ENCODE results near the gene TBC1D19. TPM values are rescaled to one million over a fixed set of nuclear protein-coding genes. Genes with fewer than 3 reads are reported as not detected.
A peak's percentile ranks its signal among the peaks of the same experiment; 100 is the strongest.

Gene TBC1D19
- total and polyA plus RNA-seq, 2 of the 4 experiments (the other 2 are of a cell fraction): 9.9 to 17.6 TPM

DNA sequence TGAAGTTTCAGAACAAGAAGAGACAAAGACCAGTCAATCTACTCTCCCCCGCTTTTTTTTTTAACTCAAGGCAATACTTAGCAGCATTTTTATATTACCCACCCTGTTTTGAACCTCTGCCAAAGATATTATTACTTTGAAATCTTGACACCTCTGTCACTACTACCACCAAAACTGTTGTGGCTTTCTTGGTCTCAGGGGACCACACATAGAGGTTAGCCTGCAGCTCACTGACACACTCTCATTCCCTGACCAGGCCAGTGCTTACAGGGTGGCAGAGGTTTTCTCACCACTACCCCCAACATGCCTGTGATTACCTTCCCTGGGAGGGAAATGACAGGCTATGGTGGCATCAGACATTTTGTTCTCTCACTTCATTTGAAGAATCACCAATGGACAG is 139.3 kb downstream of the TBC1D19 start:
- no peaks in the 10 kb centered on the region for H3K27me3 ChIP-seq (ENCODE audit: control insufficient read depth, insufficient read depth, low read length)
- intact Hi-C loops (cut with micrococcal nuclease): loop anchor here (5.0 to 10.0 kb wide), 3 partner anchors 311 to 736 kb away; no protein-coding TSS in a partner anchor
- H3K18ac ChIP-seq (ENCODE audit: low read depth, low read length): no peak overlapping the region
- H3K4me3 ChIP-seq (ENCODE audit: insufficient read depth, low read depth, low read length): no peak overlapping the region
- H3K9ac ChIP-seq (ENCODE audit: low read depth, low read length): no peak overlapping the region
- H3K14ac ChIP-seq (replicated peaks; ENCODE audit: low read depth, low read length): no peak overlapping the region
- H4K8ac ChIP-seq (ENCODE audit: low read depth in 2 of 2, low read length in 2 of 2): no peak overlapping the region
- no peak overlapping the region; the same call in 1 of the 2 replicates for H2BK120ac ChIP-seq (ENCODE audit: low read depth, low read length)
- peak overlapping the region; percentile 46; the same call in 1 of the 2 replicates for H2AK5ac ChIP-seq (ENCODE audit: low read depth, low read length)
- in situ Hi-C loops (cut with MboI; ENCODE audit: low sequenced_read_pairs): loop anchor here (10.0 kb wide), 3 partner anchors 268 to 398 kb away; partner anchors contain the start of gene RBPJ
- no peak overlapping the region for H3K27ac ChIP-seq (ENCODE audit: insufficient read depth, low read length)
- no peak overlapping the region for H3K4ac ChIP-seq (ENCODE audit: low read depth, low read length)
- TF ChIP-seq, protein P1, sequence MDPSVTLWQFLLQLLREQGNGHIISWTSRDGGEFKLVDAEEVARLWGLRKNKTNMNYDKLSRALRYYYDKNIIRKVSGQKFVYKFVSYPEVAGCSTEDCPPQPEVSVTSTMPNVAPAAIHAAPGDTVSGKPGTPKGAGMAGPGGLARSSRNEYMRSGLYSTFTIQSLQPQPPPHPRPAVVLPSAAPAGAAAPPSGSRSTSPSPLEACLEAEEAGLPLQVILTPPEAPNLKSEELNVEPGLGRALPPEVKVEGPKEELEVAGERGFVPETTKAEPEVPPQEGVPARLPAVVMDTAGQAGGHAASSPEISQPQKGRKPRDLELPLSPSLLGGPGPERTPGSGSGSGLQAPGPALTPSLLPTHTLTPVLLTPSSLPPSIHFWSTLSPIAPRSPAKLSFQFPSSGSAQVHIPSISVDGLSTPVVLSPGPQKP (IDR thresholded peaks at IDR 0.05; ENCODE audit: borderline replicate concordance, low read depth, low read length): no peak
- TF ChIP-seq MAFK (IDR thresholded peaks at IDR 0.05; ENCODE audit: low read depth, low read length) (no peak), MXI1 (IDR thresholded peaks at IDR 0.05; ENCODE audit: borderline replicate concordance, low read depth, low read length) (no peak), FOS (IDR thresholded peaks at IDR 0.05; ENCODE audit: low read depth, low read length) (no peak), SMC3 (IDR thresholded peaks at IDR 0.05; ENCODE audit: low read depth, low read length) (no peak), CEBPB (IDR thresholded peaks at IDR 0.05; ENCODE audit: low read depth, low read length) (no peak), RAD21 (IDR thresholded peaks at IDR 0.05; ENCODE audit: low read length) (no peak), NFE2L2 (IDR thresholded peaks at IDR 0.05; ENCODE audit: low read depth, low read length) (no peak), CTCF (conservative IDR thresholded peaks at IDR 0.05; ENCODE audit: low read depth, low read length) (no peak), POLR2A (IDR thresholded peaks at IDR 0.05; ENCODE audit: low read depth, low read length) (no peak), BHLHE40 (IDR thresholded peaks at IDR 0.05; ENCODE audit: low read depth, low read length) (no peak), RCOR1 (IDR thresholded peaks at IDR 0.05; ENCODE audit: insufficient replicate concordance, low read length) (no peak), CHD1 (IDR thresholded peaks at IDR 0.05; ENCODE audit: low read depth, low read length) (no peak), USF2 (IDR thresholded peaks at IDR 0.05; ENCODE audit: low read depth, low read length) (no peak), RFX5 (IDR thresholded peaks at IDR 0.05; ENCODE audit: low read depth, low read length) (no peak), MAZ (IDR thresholded peaks at IDR 0.05; ENCODE audit: borderline replicate concordance, low read depth, low read length) (no peak)
- 88% methylated on average over 1 of the region's 1 CpG; no CpG with 5 or more reads in 1 of the 2 experiments for WGBS, 2 experiments (ENCODE audit: extremely low coverage in 2 of 2, insufficient read length in 1 of 2)
- no peak overlapping the region for H3K4me2 ChIP-seq (ENCODE audit: low read depth, low read length)
- no peak overlapping the region for H4K91ac ChIP-seq (ENCODE audit: insufficient read depth, low read depth, low read length)
- H4K5ac ChIP-seq (ENCODE audit: low read depth, low read length): no peak overlapping the region
- ChIA-PET POLR2A (ENCODE audit: unreplicated experiment) (no interaction called here), CTCF (interaction anchor here (0.5 to 1.3 kb wide), 2 partner anchors 142 to 265 kb away, joined by 3 to 8 read pairs; no protein-coding TSS in a partner anchor)
- H2AK9ac ChIP-seq (replicated peaks; ENCODE audit: low read depth, low read length, poor library complexity): no peak overlapping the region
- BruUV-seq (replicated peaks): no TSS peak
- no peaks in the 10 kb centered on the region; a peak in 1 of 4 replicates for H3K79me1 ChIP-seq (ENCODE audit: low read depth in 1 of 2, low read length in 2 of 2)
- H3K56ac ChIP-seq (ENCODE audit: extremely low read depth, insufficient read depth, low read length): no peak overlapping the region
- H4K20me1 ChIP-seq (ENCODE audit: insufficient read depth, low read length): no peaks in the 10 kb centered on the region
- H2BK5ac ChIP-seq (ENCODE audit: low read depth, low read length, poor library complexity, severe bottlenecking): no peak overlapping the region
- peaks cover 4% of the 10 kb centered on the region; the same call in 1 of the 2 replicates for H3K36me3 ChIP-seq (ENCODE audit: control insufficient read depth, insufficient read depth, low read length)
- no peak for ATAC-seq (ENCODE audit: low read depth)
- H3K23ac ChIP-seq (ENCODE audit: low read depth, low read length): no peak overlapping the region
- no peaks in the 10 kb centered on the region for H3K9me3 ChIP-seq (ENCODE audit: control insufficient read depth, insufficient read depth, low read length)
- no peak overlapping the region; the same call in 2 of the 3 replicates for H2BK15ac ChIP-seq (ENCODE audit: low read depth, low read length)
- H3K9me1 ChIP-seq (ENCODE audit: insufficient read depth, low read length): peaks cover 2% of the 10 kb centered on the region; the same call in 1 of the 2 replicates
- no peaks in the 10 kb centered on the region; the same call in 1 of the 2 replicates for H3K4me1 ChIP-seq (ENCODE audit: control insufficient read depth, insufficient read depth, low read length)
- dilution Hi-C loops (cut with HindIII; ENCODE audit: low sequenced_read_pairs, unreplicated experiment): no loop called here
- DNase-seq: no peak
- no peak overlapping the region for H2BK20ac ChIP-seq (ENCODE audit: low read depth, low read length)
- H2AFZ ChIP-seq (replicated peaks; ENCODE audit: low read length, poor library complexity): no peak overlapping the region

Measured in IMR-90 (cell line).